Uterus (tissue), 4 donors: ENCODE results near the gene C10orf71. TPM values are rescaled to one million over a fixed set of nuclear protein-coding genes. Genes with fewer than 3 reads are reported as not detected.

Experiments
- DNase-seq, 2 donors: peaks; one replicate each; pipeline ENCODE4 v3.0.0-alpha.2; 2019 to 2020
- H3K27ac ChIP-seq, 2 donors: fragments of 200-600 bp; sonication (generic); 1 replicate in 1 of 2; 2 replicates in 1 of 2; pipeline ENCODE4 v1.5.1; 2016 to 2018
- H3K27me3 ChIP-seq, 2 donors: fragments of 200-600 bp; sonication (generic); one replicate each; pipeline ENCODE4 v1.5.1; 2018 to 2019; ENCODE audit warnings: control low read depth in 1 of 2
- H3K36me3 ChIP-seq, 2 donors: fragments of 200-600 bp; sonication (generic); one replicate each; pipeline ENCODE4 v1.5.1; 2019; ENCODE audit warnings: control low read depth in 1 of 2
- H3K4me1 ChIP-seq, 2 donors: fragments of 200-600 bp; sonication (generic); one replicate each; pipeline ENCODE4 v1.5.1; 2018 to 2019; ENCODE audit warnings: control low read depth in 1 of 2
- H3K4me3 ChIP-seq, 2 donors: fragments of 200-600 bp; sonication (generic); 1 replicate in 1 of 2; 2 replicates in 1 of 2; pipeline ENCODE4 v1.5.1; 2018 to 2019; ENCODE audit warnings: mild to moderate bottlenecking in 1 of 2
- H3K9me3 ChIP-seq, 2 donors: fragments of 200-600 bp; sonication (generic); one replicate each; pipeline ENCODE4 v1.5.1; 2019; ENCODE audit warnings: control low read depth in 1 of 2
- POLR2A ChIP-seq, 2 donors: fragments of 450-650 bp; IDR thresholded peaks; one replicate each; pipeline ENCODE4 v1.6.1; 2016; ENCODE audit warnings: antibody characterized with exemption in 2 of 2, mild to moderate bottlenecking in 1 of 2, moderate library complexity in 1 of 2
- intact Hi-C: fragments of 100-400 bp; cut with DNase I; formaldehyde crosslinking; loops from one replicate; pipeline ENCODE4 v1.15.1; 2023; ENCODE audit warnings: low total_unique reads
- total RNA-seq, 4 donors: library from RNA; depleted of rRNA in 3 of 4; stranded (reverse); fragments of >200 nt in 3 of 4; gene quantifications; one replicate each; pipeline versions ENCODE4 v1.1.0 to v1.2.4, GENCODE V29; 2014 to 2023
- TF ChIP-seq, protein P1 (sequence below), 4 experiments: fragments of 200-600 bp in 2 of 4; fragments of 450-650 bp in 2 of 4; sonication (generic) in 2 of 4; IDR thresholded peaks; one replicate each; pipeline ENCODE4 v1.5.1; 2016 to 2019; ENCODE audit warnings: antibody characterized with exemption in 4 of 4, mild to moderate bottlenecking in 2 of 4, moderate library complexity in 1 of 4
- donor health status: DM: yes; HTN: yes; CAD: no.

Gene C10orf71
- total RNA-seq, 4 donors from 2014 or later = not detected

DNA sequence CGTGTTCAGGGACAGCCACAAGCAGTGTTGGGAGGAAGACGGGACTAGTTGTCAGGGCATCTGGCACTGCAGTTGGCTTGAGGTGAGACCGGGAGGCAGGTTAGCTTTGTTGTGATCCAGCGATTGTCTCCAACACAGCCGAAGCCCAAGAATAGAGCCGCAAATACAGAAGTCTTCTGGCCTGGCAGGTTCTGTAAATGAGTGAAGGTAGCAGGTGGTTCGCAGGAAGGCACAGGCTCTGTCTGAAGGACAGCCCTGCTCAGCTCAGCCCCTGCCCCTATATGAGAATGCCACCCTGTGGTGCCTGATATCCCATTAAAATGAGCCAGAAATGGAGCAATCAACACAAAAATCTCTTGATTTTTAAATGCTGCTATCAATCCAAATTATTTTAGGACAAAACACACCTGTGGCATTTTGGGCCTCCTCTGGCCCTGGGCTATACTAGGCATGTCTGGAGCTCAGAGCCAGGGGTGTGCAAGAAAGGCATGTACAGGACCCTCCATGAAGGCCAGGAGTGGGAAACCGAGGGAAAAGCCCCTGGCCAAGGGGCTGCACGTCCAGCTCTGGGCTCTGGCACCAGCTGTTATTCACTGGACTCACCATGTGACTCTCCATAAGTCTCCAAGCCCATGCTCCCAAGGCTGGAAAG lies 11.2 kb upstream of the C10orf71 start:
- Histone ChIP-seq H3K4me1 (no peaks in the 10 kb centered on the region), H3K4me3 (no peak overlapping the region), H3K9me3 (no peaks in the 10 kb centered on the region), H3K27me3 (no peaks in the 10 kb centered on the region), H3K36me3 (no peaks in the 10 kb centered on the region), H3K27ac (no peak overlapping the region)
- intact Hi-C loops = no loop called here
- no peak for DNase-seq
- TF ChIP-seq, protein P1, sequence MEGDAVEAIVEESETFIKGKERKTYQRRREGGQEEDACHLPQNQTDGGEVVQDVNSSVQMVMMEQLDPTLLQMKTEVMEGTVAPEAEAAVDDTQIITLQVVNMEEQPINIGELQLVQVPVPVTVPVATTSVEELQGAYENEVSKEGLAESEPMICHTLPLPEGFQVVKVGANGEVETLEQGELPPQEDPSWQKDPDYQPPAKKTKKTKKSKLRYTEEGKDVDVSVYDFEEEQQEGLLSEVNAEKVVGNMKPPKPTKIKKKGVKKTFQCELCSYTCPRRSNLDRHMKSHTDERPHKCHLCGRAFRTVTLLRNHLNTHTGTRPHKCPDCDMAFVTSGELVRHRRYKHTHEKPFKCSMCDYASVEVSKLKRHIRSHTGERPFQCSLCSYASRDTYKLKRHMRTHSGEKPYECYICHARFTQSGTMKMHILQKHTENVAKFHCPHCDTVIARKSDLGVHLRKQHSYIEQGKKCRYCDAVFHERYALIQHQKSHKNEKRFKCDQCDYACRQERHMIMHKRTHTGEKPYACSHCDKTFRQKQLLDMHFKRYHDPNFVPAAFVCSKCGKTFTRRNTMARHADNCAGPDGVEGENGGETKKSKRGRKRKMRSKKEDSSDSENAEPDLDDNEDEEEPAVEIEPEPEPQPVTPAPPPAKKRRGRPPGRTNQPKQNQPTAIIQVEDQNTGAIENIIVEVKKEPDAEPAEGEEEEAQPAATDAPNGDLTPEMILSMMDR (IDR thresholded peaks at IDR 0.05) = no peak
- no peak for TF ChIP-seq POLR2A (IDR thresholded peaks at IDR 0.05)

DNA sequence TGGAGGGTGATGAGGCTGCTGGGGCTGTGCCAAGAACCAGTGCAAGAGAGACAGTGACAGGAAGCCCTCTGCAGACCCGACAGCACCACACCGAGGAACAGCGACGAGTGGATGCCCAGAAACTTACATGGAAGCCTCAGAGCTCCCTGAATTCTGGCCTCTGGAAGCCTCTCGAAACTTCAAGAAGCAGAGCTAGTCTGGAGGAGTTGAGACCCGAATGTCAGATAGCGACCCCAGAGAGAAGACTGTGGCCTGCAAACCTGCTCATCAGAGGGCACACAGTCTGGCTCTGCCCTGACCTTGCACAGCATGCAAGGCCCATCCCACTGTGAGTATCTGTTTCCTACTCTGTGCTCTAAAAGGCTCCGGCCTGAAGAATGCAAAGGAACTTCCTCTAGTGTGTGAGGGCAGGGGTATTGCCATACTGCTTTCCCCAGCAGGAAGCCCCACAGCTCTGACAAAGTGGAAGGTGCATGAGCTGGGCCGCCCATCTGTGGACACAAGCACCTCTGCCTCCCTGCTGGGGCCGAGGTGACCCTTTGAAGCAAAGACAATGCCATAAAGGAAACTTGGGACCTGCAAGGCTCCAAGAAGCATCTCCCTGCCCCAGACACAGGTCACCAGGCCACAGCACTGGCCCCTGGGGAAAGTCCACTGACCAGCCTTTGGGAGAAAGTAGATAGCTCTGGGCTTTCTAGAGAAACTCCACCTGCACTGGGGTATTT lies 10.5 kb upstream of the C10orf71 start:
- H3K4me3 ChIP-seq = no peak overlapping the region
- H3K9me3 ChIP-seq = no peaks in the 10 kb centered on the region
- intact Hi-C loops = no loop called here
- no peak overlapping the region for H3K27ac ChIP-seq
- DNase-seq = no peak
- no peaks in the 10 kb centered on the region for H3K4me1 ChIP-seq
- TF ChIP-seq, protein P1 (IDR thresholded peaks at IDR 0.05) = no peak
- no peak for TF ChIP-seq POLR2A (IDR thresholded peaks at IDR 0.05)
- no peaks in the 10 kb centered on the region for H3K36me3 ChIP-seq
- no peaks in the 10 kb centered on the region for H3K27me3 ChIP-seq

DNA sequence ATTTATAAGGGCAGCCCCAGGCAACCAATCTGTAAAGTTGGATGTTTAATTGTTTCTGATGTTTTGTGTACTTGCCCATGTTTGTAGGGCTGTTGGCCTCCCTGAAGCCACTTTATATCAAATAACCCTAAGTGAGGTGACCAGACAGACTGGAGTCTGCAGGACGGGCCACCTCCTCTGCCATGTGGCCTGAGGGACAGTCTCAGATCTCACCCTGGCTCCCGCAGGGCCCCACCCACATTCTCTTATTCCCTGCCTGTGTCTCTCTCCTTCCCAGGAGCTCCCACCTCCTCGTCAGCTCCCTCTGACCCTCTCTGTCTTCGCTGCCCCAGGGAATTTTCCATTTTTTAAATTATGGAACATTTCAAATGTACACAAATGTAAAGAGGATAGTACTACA lies 9.5 kb upstream of the C10orf71 start:
- no peak for DNase-seq
- intact Hi-C loops = no loop called here
- H3K9me3 ChIP-seq = no peaks in the 10 kb centered on the region
- no peaks in the 10 kb centered on the region for H3K4me1 ChIP-seq
- no peaks in the 10 kb centered on the region for H3K27me3 ChIP-seq
- H3K36me3 ChIP-seq = no peaks in the 10 kb centered on the region
- H3K27ac ChIP-seq = no peak overlapping the region
- H3K4me3 ChIP-seq = no peak overlapping the region
- TF ChIP-seq, protein P1 (IDR thresholded peaks at IDR 0.05) = no peak
- TF ChIP-seq POLR2A (IDR thresholded peaks at IDR 0.05) = no peak

DNA sequence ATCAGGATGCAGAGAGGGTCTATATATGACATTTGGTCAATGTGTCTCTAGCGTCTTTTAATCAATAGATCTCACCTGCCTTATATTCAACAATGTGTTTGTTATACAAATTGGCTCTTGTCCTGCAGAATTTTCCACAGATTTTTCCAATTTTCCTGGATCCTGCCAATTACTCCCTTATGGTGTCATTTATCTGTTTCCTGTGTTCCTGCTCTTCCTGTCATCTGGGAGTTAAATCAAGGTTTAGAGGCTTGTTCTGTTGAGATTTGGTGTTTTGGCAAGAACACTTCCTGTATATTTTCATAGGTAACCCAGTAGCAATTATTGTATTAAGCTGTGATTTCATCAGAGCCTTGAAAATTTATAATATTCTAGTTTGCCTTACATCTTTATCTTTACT lies 8.8 kb upstream of the C10orf71 start:
- TF ChIP-seq POLR2A (IDR thresholded peaks at IDR 0.05) = no peak
- TF ChIP-seq, protein P1 (IDR thresholded peaks at IDR 0.05) = no peak
- Histone ChIP-seq H3K4me1 (no peaks in the 10 kb centered on the region), H3K4me3 (no peak overlapping the region), H3K36me3 (no peaks in the 10 kb centered on the region), H3K9me3 (no peaks in the 10 kb centered on the region), H3K27me3 (no peaks in the 10 kb centered on the region), H3K27ac (no peak overlapping the region)
- no peak for DNase-seq
- intact Hi-C loops = no loop called here

DNA sequence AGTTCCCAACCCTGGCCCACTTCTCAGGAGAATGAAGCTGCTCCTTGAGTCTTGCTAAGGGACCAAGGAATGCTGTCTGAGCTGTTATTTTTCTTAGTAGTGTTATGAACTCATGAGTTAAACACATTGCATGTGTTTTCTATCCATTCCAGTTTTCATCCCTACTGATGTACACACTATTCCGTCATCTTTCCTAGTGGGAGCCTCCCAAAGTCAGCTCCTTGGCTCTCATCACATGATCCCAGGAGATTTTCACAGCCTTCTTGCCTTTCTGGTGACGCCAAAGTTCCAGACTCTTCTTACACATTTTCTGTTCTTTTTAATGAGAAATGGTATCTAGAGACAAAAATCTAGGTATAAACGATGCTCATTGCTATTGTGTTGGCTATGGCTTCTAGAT lies 8.4 kb upstream of the C10orf71 start:
- DNase-seq = no peak
- no peak overlapping the region for H3K4me3 ChIP-seq
- no peaks in the 10 kb centered on the region for H3K4me1 ChIP-seq
- H3K27me3 ChIP-seq = no peaks in the 10 kb centered on the region
- TF ChIP-seq, protein P1 (IDR thresholded peaks at IDR 0.05) = no peak
- TF ChIP-seq POLR2A (IDR thresholded peaks at IDR 0.05) = no peak
- no peaks in the 10 kb centered on the region for H3K36me3 ChIP-seq
- no peak overlapping the region for H3K27ac ChIP-seq
- intact Hi-C loops = no loop called here
- no peaks in the 10 kb centered on the region for H3K9me3 ChIP-seq
